Natural killer cell (primary cell): ENCODE results near the gene CDK5RAP3. TPM values are rescaled to one million over a fixed set of nuclear protein-coding genes. Genes with fewer than 3 reads are reported as not detected.

ENCODE experiments used
- ATAC-seq, 3 donors: fragments of 150-1000 bp in 2 of 3; fragments of 200-7000 bp in 1 of 3; cut with Tn5 transposase; 1 replicate in 1 of 3; 2 replicates in 2 of 3; pipeline ENCODE4 v1.10.0; 2021; ENCODE audit warnings: mild to moderate bottlenecking in 2 of 3, moderate library complexity in 2 of 3
- DNase-seq, 2 donors: peaks; one replicate each; pipeline versions ENCODE4 v3.0.0 to v3.0.0-alpha.2; 2013 to 2021; ENCODE audit warnings: mixed read lengths in 1 of 2
- H3K27ac ChIP-seq: one replicate; pipeline ENCODE4 v1.5.1; 2013; ENCODE audit warnings: mild to moderate bottlenecking, low read length
- H3K27me3 ChIP-seq: one replicate; pipeline ENCODE4 v1.6.1; 2013; ENCODE audit warnings: low read length; ENCODE audit not compliant: control insufficient read depth, insufficient read depth
- H3K36me3 ChIP-seq: one replicate; pipeline ENCODE4 v1.6.1; 2013; ENCODE audit warnings: low read length; ENCODE audit not compliant: control insufficient read depth, insufficient read depth
- H3K4me1 ChIP-seq: one replicate; pipeline ENCODE4 v1.6.1; 2013; ENCODE audit warnings: low read length; ENCODE audit not compliant: control insufficient read depth, insufficient read depth
- H3K4me3 ChIP-seq: one replicate; pipeline ENCODE4 v1.5.1; 2013; ENCODE audit warnings: low read length
- H3K9me3 ChIP-seq: one replicate; pipeline ENCODE4 v1.6.1; 2013; ENCODE audit warnings: low read length; ENCODE audit not compliant: control insufficient read depth, insufficient read depth
- H3K27ac Mint-ChIP-seq, 2 donors: one replicate each; pipeline ENCODE4 v1.8.0; 2022; ENCODE audit warnings: mild to moderate bottlenecking in 2 of 2, mixed read lengths in 2 of 2, moderate library complexity in 1 of 2
- H3K27me3 Mint-ChIP-seq, 2 donors: one replicate each; pipeline ENCODE4 v1.8.0; 2022; ENCODE audit warnings: low read depth in 2 of 2, mixed read lengths in 2 of 2
- H3K36me3 Mint-ChIP-seq: one replicate; pipeline ENCODE4 v1.8.0; 2022; ENCODE audit warnings: mixed read lengths
- H3K4me1 Mint-ChIP-seq, 2 donors: one replicate each; pipeline ENCODE4 v1.8.0; 2022; ENCODE audit warnings: mixed read lengths in 2 of 2
- H3K4me3 Mint-ChIP-seq: one replicate; pipeline ENCODE4 v1.8.0; 2022; ENCODE audit warnings: mild to moderate bottlenecking, moderate library complexity, mixed read lengths
- H3K9me3 Mint-ChIP-seq, 2 donors: one replicate each; pipeline ENCODE4 v1.8.0; 2022; ENCODE audit warnings: mixed read lengths in 2 of 2
- CTCF ChIP-seq: fragments of 200-600 bp; IDR thresholded peaks from one replicate; pipeline ENCODE4 v1.8.0; 2022; ENCODE audit warnings: antibody characterized with exemption
- WGBS: methylation state at CpG from one replicate; pipeline ENCODE4 v1.1.7; 2013; ENCODE audit warnings: missing lambda C conversion rate; ENCODE audit not compliant: insufficient coverage; 5-methylcytosine and 5-hydroxymethylcytosine counted together
- intact Hi-C: fragments of 100-400 bp; cut with micrococcal nuclease; formaldehyde crosslinking; loops from one replicate; pipeline ENCODE4 v1.14.2; 2022
- total RNA-seq, 4 donors: library from RNA; stranded (reverse); fragments of 120-200 nt in 1 of 4; gene quantifications; one replicate each; pipeline versions ENCODE4 v1.2.3 to v1.2.4, GENCODE V29; 2013 to 2022

Gene CDK5RAP3
- total RNA-seq, 3 donors from 2014 or later (not counting 1 experiment from before 2014, with no cell fraction given) = 289 to 300 (median 292) TPM

- no peaks in the 10 kb centered on the region for H3K36me3 ChIP-seq
- Mint-ChIP-seq H3K9me3 (no peaks in the 10 kb centered on the region), H3K4me1 (peaks cover 12 to 19% of the 10 kb centered on the region in 2 donors), H3K4me3 (no peak overlapping the region), H3K36me3 (no peaks in the 10 kb centered on the region), H3K27me3 (peaks cover 5 to 10% of the 10 kb centered on the region in 2 donors), H3K27ac (no peak overlapping the region)
- no peaks in the 10 kb centered on the region for H3K27me3 ChIP-seq
- H3K27ac ChIP-seq = no peak overlapping the region
- no peak overlapping the region for H3K4me3 ChIP-seq
- no peaks in the 10 kb centered on the region for H3K9me3 ChIP-seq
- no peak for ATAC-seq
- TF ChIP-seq CTCF = no peak
- peaks cover 13% of the 10 kb centered on the region for H3K4me1 ChIP-seq
- WGBS = 83% methylated on average over 5 of the region's 5 CpGs
- intact Hi-C loops = no loop called here
- no peak for DNase-seq
Measured at GRCh38 chr17:48030531-48030930, 59.6 kb downstream of the CDK5RAP3 start.

Other genes with a start within 250 kb of the CDK5RAP3 start
- 100 to 1,000 TPM; 234 to 328 (median 257) TPM for gene TBX21, start 237.9 kb upstream of the CDK5RAP3 start, total RNA-seq
- 100 to 1,000 TPM; 113 to 162 (median 119) TPM for gene OSBPL7, start 149.3 kb upstream of the CDK5RAP3 start, total RNA-seq
- gene MRPL10, start 139.6 kb upstream of the CDK5RAP3 start, total RNA-seq = 100 to 1,000 TPM; 106 to 232 (median 144) TPM
- 1 to 10 TPM; 1.7 to 3.1 (median 2.7) TPM for gene LRRC46, start 139.4 kb upstream of the CDK5RAP3 start, total RNA-seq
- 10 to 100 TPM; 33.7 to 38.0 (median 35.7) TPM for gene SCRN2, start 129.8 kb upstream of the CDK5RAP3 start, total RNA-seq
- under 1 TPM in 2 of 3 donors, not detected in 1; 0.09 TPM for gene SP6, start 120.0 kb upstream of the CDK5RAP3 start, total RNA-seq
- 10 to 100 TPM; 29.4 to 44.1 (median 33.1) TPM for gene SP2, start 74.9 kb upstream of the CDK5RAP3 start, total RNA-seq
- 10 to 100 TPM in 1 of 3 donors, 1 to 10 TPM in 2; 6.0 to 10.9 (median 9.3) TPM for gene PNPO, start 29.5 kb upstream of the CDK5RAP3 start, total RNA-seq
- not detected for gene PRR15L, start 13.2 kb upstream of the CDK5RAP3 start, total RNA-seq
- 10 to 100 TPM; 15.9 to 19.1 (median 16.5) TPM for gene COPZ2, start 66.7 kb downstream of the CDK5RAP3 start, total RNA-seq
- 10 to 100 TPM; 38.6 to 53.4 (median 47.5) TPM for gene NFE2L1, start 77.2 kb downstream of the CDK5RAP3 start, total RNA-seq
- gene CBX1, start 130.4 kb downstream of the CDK5RAP3 start, total RNA-seq = 10 to 100 TPM; 16.9 to 25.4 (median 22.6) TPM
- gene SNX11, start 136.7 kb downstream of the CDK5RAP3 start, total RNA-seq = 10 to 100 TPM; 22.4 to 43.2 (median 33.2) TPM